Measurements from ENCODE around the gene TPRG1.

Gene TPRG1

GRCh38 chr3:189361103-189361835 lies 189.5 kb downstream of the TPRG1 start:
- no peaks in the 10 kb centered on the region for H3K27me3 ChIP-seq
- H3K4me1 ChIP-seq = no peaks in the 10 kb centered on the region
- no peak overlapping the region for H3K4me3 ChIP-seq (ENCODE audit: low read depth, low read length)
- no peak for DNase-seq
- H3K36me3 ChIP-seq = no peaks in the 10 kb centered on the region
- TF ChIP-seq CTCF (IDR thresholded peaks at IDR 0.05; ENCODE audit: low read depth, low read length) = no peak
- no peaks in the 10 kb centered on the region for H3K9me3 ChIP-seq

- no peak for DNase-seq
- no peak overlapping the region for H3K4me3 ChIP-seq (ENCODE audit: low read depth, low read length)
- no peaks in the 10 kb centered on the region for H3K27me3 ChIP-seq
- no peaks in the 10 kb centered on the region for H3K4me1 ChIP-seq
- H3K9me3 ChIP-seq = no peaks in the 10 kb centered on the region
- no peak for TF ChIP-seq CTCF (IDR thresholded peaks at IDR 0.05; ENCODE audit: low read depth, low read length)
- H3K36me3 ChIP-seq = no peaks in the 10 kb centered on the region
Measured at GRCh38 chr3:189363590-189364255, 192.0 kb downstream of the TPRG1 start.

- Histone ChIP-seq H3K27me3 (no peaks in the 10 kb centered on the region), H3K4me3 (ENCODE audit: low read depth, low read length) (no peak overlapping the region), H3K4me1 (no peaks in the 10 kb centered on the region), H3K36me3 (no peaks in the 10 kb centered on the region), H3K9me3 (no peaks in the 10 kb centered on the region)
- no peak for DNase-seq
- TF ChIP-seq CTCF (IDR thresholded peaks at IDR 0.05; ENCODE audit: low read depth, low read length) = no peak
Measured at GRCh38 chr3:189365609-189366564, 194.1 kb downstream of the TPRG1 start.

- Histone ChIP-seq H3K27me3 (no peaks in the 10 kb centered on the region), H3K4me1 (no peaks in the 10 kb centered on the region), H3K9me3 (no peaks in the 10 kb centered on the region), H3K36me3 (no peaks in the 10 kb centered on the region), H3K4me3 (ENCODE audit: low read depth, low read length) (no peak overlapping the region)
- no peak for DNase-seq
- TF ChIP-seq CTCF (IDR thresholded peaks at IDR 0.05; ENCODE audit: low read depth, low read length) = no peak
Measured at GRCh38 chr3:189368384-189368783, 196.6 kb downstream of the TPRG1 start.

GRCh38 chr3:189369636-189370035 lies 197.9 kb downstream of the TPRG1 start:
- no peaks in the 10 kb centered on the region for H3K4me1 ChIP-seq
- no peaks in the 10 kb centered on the region for H3K27me3 ChIP-seq
- no peak overlapping the region for H3K4me3 ChIP-seq (ENCODE audit: low read depth, low read length)
- DNase-seq = no peak
- H3K36me3 ChIP-seq = no peaks in the 10 kb centered on the region
- TF ChIP-seq CTCF (IDR thresholded peaks at IDR 0.05; ENCODE audit: low read depth, low read length) = no peak
- no peaks in the 10 kb centered on the region for H3K9me3 ChIP-seq
